Activated CD4-positive, alpha-beta T cell treated with anti-CD3 and anti-CD28 coated beads, Interleukin-2, amount 50 U/mL, for 4 hours (primary cell): ENCODE results near the gene OR2G6.

ENCODE experiments used
- DNase-seq, 2 experiments: peaks; one replicate each; pipeline ENCODE4 v3.0.0-alpha.2; 2020

The OR2G6 gene

DNA sequence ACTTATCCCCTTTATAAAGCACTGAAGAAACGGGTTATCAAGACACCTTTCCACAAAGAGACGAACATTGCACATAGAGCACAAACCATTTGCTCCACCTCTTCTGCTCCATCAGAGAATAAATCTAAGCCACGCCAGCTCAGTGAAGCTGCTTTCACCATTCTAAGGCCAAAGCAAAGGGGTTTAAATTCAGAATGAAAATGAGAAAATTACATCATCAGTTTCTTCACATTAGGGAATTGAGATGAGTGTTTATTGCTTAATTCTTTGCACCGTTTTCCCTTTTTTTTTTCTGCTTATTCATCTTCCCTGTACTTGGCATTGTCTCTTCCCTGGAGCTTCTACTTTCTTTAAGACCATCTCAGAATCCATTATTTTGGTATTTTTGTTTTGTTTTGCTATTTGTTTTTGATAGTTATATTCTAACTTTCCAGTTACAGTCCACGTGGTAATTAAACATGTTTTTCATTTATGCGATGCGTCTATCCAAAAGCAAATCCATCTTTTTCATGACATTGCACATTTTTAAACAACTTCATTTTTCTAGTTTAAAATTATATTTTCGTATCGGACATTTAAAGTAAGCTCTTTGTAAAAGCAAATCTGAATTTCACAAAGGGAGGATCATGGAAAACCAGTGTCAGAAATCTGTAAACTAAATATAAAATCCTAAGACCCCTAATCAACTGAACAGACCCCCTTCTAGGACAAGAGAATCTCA, 68.5 kb downstream of the OR2G6 start:
- DNase-seq = no peak
